ENCODE data around the gene SLC4A5. TPM values are rescaled to one million over a fixed set of nuclear protein-coding genes. Genes with fewer than 3 reads are reported as not detected.
A peak's percentile ranks its signal among the peaks of the same experiment; 100 is the strongest.

Gene SLC4A5
- total RNA-seq, 2 donors from 2014 or later = 0.45 to 2.8 TPM

GRCh38 chr2:74302865-74303264 lies 40.4 kb downstream of the SLC4A5 start:
- Histone ChIP-seq H3K4me3 (no peak overlapping the region), H3K36me3 (no peaks in the 10 kb centered on the region), H3K9ac (ENCODE audit: low read depth in 2 of 2, low read length in 2 of 2) (no peak overlapping the region), H3K4me1 (no peaks in the 10 kb centered on the region), H3K27ac (no peak overlapping the region), H3K27me3 (no peaks in the 10 kb centered on the region), H3K9me3 (no peaks in the 10 kb centered on the region)
- intact Hi-C loops (cut with DNase I) = no loop called here
- TF ChIP-seq CTCF (IDR thresholded peaks at IDR 0.05) = no peak
- DNase-seq = no peak

GRCh38 chr2:74301262-74301661 lies 42.0 kb downstream of the SLC4A5 start:
- no peak for DNase-seq
- Histone ChIP-seq H3K36me3 (no peaks in the 10 kb centered on the region), H3K9ac (ENCODE audit: low read depth in 2 of 2, low read length in 2 of 2) (peak overlapping the region in 1 of 2 donors; percentile 1), H3K4me1 (no peaks in the 10 kb centered on the region), H3K27ac (no peak overlapping the region), H3K9me3 (no peaks in the 10 kb centered on the region), H3K27me3 (no peaks in the 10 kb centered on the region), H3K4me3 (no peak overlapping the region)
- intact Hi-C loops (cut with DNase I) = no loop called here
- no peak for TF ChIP-seq CTCF (IDR thresholded peaks at IDR 0.05)

- no peaks in the 10 kb centered on the region for H3K4me1 ChIP-seq
- TF ChIP-seq CTCF (IDR thresholded peaks at IDR 0.05) = no peak
- H3K9ac ChIP-seq (ENCODE audit: low read depth in 2 of 2, low read length in 2 of 2) = no peak overlapping the region
- no peak for DNase-seq
- no peaks in the 10 kb centered on the region for H3K36me3 ChIP-seq
- no peaks in the 10 kb centered on the region for H3K27me3 ChIP-seq
- intact Hi-C loops (cut with DNase I) = no loop called here
- H3K27ac ChIP-seq = no peak overlapping the region
- H3K4me3 ChIP-seq = no peak overlapping the region
- H3K9me3 ChIP-seq = no peaks in the 10 kb centered on the region
Measured at GRCh38 chr2:74300506-74300905, 42.7 kb downstream of the SLC4A5 start.

- Histone ChIP-seq H3K27ac (no peak overlapping the region), H3K9ac (ENCODE audit: low read depth in 2 of 2, low read length in 2 of 2) (no peak overlapping the region), H3K9me3 (no peaks in the 10 kb centered on the region), H3K27me3 (no peaks in the 10 kb centered on the region), H3K4me1 (no peaks in the 10 kb centered on the region), H3K36me3 (no peaks in the 10 kb centered on the region), H3K4me3 (no peak overlapping the region)
- intact Hi-C loops (cut with DNase I) = no loop called here
- TF ChIP-seq CTCF (IDR thresholded peaks at IDR 0.05) = no peak
- no peak for DNase-seq
Measured at GRCh38 chr2:74297950-74298349, 45.3 kb downstream of the SLC4A5 start.

GRCh38 chr2:74297391-74297790 lies 45.8 kb downstream of the SLC4A5 start:
- H3K4me3 ChIP-seq = no peak overlapping the region
- DNase-seq = no peak
- no peaks in the 10 kb centered on the region for H3K4me1 ChIP-seq
- TF ChIP-seq CTCF (IDR thresholded peaks at IDR 0.05) = no peak
- no peak overlapping the region for H3K27ac ChIP-seq
- no peak overlapping the region for H3K9ac ChIP-seq (ENCODE audit: low read depth in 2 of 2, low read length in 2 of 2)
- H3K36me3 ChIP-seq = no peaks in the 10 kb centered on the region
- intact Hi-C loops (cut with DNase I) = no loop called here
- no peaks in the 10 kb centered on the region for H3K27me3 ChIP-seq
- H3K9me3 ChIP-seq = no peaks in the 10 kb centered on the region

Data from colonic mucosa (tissue), 4 donors.